SKM-1 (cell line): ENCODE measurements around the gene NUP42.
A peak's percentile ranks its signal among the peaks of the same experiment; 100 is the strongest.
"Not testable (repeated sequence)": the region's sequence is repeated elsewhere in the genome, so short reads cannot be mapped to it uniquely, and the experiment has no call there.

Experiments used
- DNase-seq: peaks from one replicate; lab custom pipeline; 2025; ENCODE audit not compliant: unreplicated experiment; lab: John Stamatoyannopoulos, UW

The NUP42 gene

GRCh38 chr7:23204241-23204640 is 22.4 kb downstream of the NUP42 start:
- DNase-seq = no peak

GRCh38 chr7:23205577-23205908 is 23.7 kb downstream of the NUP42 start:
- no peak for DNase-seq

- no peak for DNase-seq
These were observed 24.3 kb downstream of the NUP42 start for GRCh38 chr7:23205909-23206767.

- DNase-seq = no peak
These were observed 25.2 kb downstream of the NUP42 start for GRCh38 chr7:23207021-23207420.

DNA sequence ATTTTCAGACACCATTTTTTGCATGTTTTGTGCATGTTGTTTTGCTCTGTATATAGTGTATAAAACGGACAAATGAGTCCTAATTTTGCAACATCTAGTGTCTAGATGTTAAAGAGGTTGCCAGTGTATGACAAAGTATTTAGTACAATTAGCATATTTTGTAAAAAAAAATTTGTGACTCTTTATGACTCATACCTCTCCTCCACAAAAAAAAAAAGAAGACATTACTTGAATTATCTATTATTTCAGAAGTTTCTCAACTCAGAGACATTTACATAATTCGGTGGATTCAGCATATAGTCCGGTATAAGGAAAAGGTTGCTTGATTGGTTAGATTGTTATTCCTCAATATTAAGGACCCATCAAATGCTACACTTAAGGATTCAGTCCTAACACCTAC is 26.0 kb downstream of the NUP42 start:
- no peak for DNase-seq

DNA sequence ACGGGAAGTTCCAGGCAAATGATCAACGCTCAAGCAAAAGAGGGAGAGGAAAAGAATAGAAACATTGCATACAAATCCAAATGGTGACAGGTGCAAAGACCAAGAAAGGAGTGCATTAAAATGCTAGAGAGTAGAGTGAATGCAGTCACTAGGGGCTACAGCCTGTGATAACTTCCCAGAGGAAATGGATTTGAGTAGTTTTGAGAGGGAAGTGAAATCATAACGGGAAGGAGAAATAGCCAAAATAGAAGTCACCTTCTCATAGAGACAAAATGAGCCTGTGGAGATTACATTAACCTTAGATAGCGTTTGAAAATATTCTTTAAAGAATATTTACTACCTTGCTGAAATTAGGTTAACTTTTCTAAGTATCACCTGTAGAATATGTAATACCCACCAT is 26.5 kb downstream of the NUP42 start:
- no peak for DNase-seq

DNA sequence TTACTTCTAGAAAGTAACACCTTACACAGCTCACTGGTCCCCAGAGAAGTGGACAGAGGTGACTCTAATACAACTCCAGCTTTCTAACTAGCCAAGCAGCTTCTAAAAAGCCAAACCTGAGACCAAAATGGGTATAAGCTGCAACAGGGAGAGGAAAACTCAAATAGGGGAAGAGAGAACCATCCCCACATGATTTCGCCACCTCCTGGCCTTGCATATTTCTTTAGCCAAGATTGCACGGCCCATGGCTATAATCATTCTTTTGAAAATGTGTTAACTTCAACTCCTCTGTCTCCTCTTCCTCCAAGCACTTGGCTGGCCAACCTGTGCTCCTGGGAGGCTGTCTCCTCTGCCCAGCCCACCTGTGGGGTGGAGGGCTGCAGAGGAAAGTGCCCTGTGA is 28.7 kb downstream of the NUP42 start:
- DNase-seq = peak; percentile 46

- no peak for DNase-seq
These were observed 29.7 kb downstream of the NUP42 start for GRCh38 chr7:23211589-23211988.

DNA sequence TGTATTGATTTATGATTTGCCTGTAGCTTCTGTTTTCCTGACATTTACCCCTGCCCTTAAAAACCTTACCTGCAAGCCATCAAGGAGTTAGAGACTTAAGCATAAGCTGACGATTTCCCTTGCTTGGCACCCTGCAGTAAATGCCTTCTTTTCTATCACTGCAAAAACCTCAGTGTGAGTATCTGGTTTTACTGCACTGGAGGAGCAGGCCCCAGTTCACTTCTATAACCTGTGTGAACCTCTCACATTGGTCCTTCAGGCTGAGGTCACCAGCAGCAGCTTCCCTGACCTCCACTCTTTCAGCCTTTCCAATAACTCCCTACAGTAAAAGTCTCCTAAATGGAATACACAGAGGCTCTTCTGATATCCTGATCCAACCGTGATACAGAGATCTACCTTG is 30.5 kb downstream of the NUP42 start:
- no peak for DNase-seq

DNA sequence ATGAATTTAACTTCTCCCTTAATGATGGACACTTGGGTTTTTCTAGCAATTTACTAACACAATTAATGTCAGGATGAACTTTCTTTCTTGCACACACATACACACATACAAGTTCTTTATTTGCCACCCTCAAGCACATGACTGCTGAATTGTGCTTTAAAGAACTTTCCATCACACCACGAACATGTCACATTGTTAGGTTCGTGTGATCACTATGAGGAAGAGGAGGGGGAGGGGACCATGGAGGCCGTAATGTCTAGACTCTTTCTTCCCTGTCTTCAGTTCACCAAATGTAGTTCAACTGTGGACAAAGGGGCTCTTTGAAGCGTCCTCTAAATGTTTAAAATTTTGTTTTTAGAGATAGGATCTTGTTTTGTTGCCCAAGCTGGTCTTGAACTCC is 31.0 kb downstream of the NUP42 start:
- no peak for DNase-seq

DNA sequence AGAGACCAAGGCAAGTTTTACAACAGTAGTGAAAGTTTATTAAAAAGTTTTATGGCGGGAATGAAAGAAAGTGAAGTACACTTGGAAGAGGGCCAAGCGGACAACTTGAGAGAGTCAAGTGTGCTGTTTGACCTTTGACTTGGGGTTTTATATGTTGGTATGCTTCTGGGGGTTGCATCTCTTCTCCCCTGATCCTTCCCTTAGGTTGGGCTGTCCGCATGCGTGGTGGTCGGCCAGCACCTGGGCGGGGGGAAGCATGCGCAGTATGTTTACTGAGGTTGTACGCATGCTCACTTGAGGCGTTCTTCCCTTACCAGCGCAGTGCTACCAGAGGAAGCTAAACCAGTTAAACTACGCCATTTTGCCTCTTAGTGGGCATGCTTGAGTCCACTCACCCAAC is 31.9 kb downstream of the NUP42 start:
- DNase-seq = no peak

GRCh38 chr7:23214423-23214822 is 32.6 kb downstream of the NUP42 start:
- no peak for DNase-seq

DNA sequence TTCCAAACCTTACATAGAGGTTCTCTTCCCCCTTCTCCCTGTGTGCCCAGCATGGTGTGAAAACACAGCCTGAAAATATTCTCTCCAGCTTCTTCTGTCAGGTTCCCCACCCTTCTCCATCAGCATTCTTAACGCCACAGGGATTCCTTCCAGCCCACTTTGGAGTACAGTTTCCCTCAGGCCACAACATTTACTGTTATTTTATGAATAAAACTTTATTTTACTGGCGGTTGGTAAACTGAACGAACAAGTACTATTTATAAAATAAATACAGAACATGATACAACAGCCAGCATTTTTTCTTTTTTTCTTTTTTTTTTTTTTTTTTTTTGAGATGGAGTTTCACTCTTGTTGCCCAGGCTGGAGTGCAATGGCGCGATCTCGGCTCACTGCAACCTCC is 33.1 kb downstream of the NUP42 start:
- no peak for DNase-seq

GRCh38 chr7:23216021-23216420 is 34.2 kb downstream of the NUP42 start:
- DNase-seq = peak; percentile 52

- DNase-seq = no peak
These were observed 36.3 kb downstream of the NUP42 start for GRCh38 chr7:23218196-23218595.

DNA sequence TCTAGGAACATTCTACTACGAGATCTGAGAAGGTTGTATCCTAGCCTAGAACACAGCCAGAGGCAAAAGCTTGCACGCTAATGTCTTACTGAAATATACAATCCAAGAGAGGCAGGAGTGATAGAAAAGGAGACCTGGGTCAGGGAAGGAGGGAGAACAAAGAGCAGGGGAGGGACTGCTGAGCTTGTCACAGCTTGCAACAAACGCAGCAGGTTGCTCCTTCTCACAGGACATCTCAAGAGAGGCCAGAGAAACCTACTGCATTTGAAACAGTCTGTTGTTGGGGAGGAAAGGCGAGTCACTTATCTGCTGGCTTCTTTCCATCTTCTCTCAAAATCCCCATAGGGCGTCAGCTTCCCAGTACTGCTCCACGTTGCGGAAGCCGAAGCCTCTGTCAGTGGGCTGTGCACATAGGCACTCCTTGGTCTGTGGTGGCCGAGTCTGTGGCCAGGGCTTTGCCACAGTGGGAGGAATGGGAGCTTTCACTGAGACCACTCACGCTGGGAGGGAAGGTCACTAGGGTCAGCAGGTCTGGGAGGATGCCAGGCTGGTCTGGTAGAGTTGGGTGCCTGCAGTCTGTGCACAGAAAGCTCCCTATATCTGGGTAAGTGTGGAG is 39.0 kb downstream of the NUP42 start:
- DNase-seq = no peak

GRCh38 chr7:23222439-23223030 is 40.7 kb downstream of the NUP42 start:
- DNase-seq = no peak

DNA sequence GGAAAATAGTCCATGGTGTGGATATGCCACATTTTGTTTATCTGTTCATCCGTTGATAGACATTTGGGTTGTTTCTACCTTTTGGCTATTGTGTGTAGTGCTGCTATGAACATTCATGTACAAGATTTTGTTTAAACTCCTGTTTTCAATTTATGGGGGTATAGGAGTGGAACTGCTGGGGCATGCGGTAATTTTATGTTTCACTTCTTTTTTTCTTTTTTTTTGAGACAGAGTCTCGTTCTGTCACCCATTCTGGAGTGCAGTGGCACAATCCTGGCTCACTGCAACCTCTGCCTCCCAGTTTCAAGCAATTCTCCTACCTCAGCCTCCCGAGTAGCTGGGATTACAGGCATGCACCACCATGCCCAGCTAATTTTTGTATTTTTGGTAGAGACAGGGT is 42.5 kb downstream of the NUP42 start:
- DNase-seq = not testable (repeated sequence)

DNA sequence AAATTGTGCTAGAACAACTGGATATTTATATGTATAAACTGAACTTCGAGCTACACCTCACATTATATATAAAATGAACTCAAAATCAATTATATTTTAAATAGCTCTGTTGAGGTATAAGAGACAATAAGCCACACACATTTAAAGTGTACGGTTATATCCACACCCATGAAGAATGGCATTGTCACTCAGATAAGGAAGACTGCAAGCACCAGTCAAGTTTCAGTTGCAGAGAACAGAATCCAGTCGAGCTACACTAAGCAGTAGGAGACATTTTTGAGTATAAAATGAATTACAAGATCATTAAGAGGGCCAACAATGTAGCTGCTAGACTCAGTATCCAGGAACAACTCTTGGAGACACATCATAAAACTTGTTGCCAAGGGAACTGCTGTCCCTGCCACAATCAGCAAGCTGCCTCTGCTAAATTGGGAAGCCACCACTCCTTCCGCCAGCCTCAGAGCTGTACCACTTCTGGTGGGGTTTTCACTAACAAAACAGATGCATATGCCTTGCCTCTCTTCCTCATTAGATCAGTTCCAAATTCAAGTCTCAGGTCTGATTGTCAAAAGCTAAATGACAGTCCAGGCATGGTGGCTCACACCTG is 45.1 kb downstream of the NUP42 start:
- no peak for DNase-seq

DNA sequence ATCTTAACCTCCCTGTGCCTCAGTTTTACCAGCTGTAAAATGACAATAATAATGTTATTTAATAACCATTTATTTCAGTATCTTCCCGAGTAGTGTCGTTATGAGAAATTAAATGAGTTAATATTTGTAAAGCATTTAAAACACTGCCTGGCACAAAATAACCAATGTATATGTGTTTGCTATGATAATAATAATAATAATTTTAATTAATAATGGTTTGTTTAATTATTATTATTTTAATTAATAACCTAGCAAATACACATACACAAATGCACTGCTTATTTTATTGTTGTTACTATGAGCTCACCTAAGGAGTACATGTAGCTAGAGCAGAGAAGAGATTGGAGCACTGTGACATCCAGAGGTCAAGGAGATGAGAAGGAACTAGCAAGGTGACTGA is 46.6 kb downstream of the NUP42 start:
- no peak for DNase-seq

DNA sequence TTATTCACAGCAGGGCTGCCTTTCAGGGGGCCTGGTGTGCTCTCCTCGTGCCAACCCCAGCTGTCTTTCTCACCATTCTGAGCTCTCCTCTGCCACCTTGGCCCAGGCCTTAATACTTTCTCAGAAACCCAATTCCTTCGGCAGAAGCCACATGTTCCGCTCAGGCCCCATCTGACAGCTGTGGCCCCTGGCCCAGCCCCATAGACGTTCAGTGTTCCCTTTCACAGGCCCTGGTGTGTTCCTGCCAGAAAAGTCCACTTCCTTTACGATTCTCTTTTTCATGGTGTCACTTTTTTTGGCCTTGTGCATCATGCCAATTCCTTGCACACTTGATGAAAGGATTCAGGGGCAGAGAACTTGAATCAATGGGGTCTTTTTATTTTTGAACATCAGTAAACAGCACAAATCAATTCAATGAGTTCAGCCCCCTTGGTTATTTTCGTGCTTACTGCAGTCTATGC is 48.8 kb downstream of the NUP42 start:
- no peak for DNase-seq

DNA sequence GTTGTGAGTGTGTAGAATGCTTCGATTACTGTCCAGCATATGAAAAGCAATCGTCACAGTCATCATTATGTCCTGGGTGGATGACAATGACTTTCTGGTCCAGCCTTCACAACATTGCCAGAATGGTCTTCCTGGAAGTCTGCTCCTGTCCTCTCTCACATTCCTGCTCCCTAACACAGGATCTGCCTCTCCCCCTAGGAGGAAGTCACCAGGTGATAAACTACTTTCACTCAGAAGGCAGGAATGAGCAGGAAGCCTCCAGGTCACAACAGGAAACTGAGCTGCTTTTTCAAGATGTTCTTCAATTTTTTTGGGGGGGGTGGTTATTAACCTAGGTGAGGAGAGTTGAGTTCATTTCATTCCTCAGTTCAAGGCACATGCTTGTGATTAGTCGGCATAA is 51.1 kb downstream of the NUP42 start:
- no peak for DNase-seq
